HG02623 (cell line): ENCODE measurements around the gene SIPA1.
"Not testable (repeated sequence)": the region's sequence is repeated elsewhere in the genome, so short reads cannot be mapped to it uniquely, and the experiment has no call there.

ENCODE experiments used
- ATAC-seq: cut with Tn5 transposase; IDR thresholded peaks from one replicate; pipeline ENCODE4 v1.9.1; 2021; ENCODE audit warnings: moderate library complexity; ENCODE audit not compliant: unreplicated experiment

Gene SIPA1

GRCh38 chr11:65658174-65659021, 20.5 kb downstream of the SIPA1 start:
- no peak for ATAC-seq

GRCh38 chr11:65660038-65660437, 22.1 kb downstream of the SIPA1 start:
- ATAC-seq = no peak

DNA sequence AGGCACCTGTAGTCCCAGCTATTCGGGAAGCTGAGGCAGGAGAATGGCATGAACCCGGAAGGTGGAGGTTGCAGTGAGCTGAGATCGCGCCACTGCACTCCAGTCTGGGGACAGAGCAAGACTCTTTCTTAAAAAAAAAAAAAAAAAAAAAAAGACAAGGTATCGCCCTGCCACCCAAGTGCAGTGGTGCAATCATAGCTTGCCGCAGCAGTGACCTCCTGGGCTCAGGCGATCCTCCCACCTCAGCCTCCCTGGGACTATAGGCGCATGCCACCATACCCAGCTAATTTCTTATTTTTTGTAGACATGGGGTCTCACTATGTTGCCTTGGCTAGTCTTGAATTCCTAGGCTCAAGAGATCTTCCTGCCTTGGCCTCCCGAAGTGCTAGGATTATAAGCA, 23.0 kb downstream of the SIPA1 start:
- ATAC-seq = not testable (repeated sequence)

- ATAC-seq = no peak
Observed at GRCh38 chr11:65661599-65662246, 23.8 kb downstream of the SIPA1 start.

DNA sequence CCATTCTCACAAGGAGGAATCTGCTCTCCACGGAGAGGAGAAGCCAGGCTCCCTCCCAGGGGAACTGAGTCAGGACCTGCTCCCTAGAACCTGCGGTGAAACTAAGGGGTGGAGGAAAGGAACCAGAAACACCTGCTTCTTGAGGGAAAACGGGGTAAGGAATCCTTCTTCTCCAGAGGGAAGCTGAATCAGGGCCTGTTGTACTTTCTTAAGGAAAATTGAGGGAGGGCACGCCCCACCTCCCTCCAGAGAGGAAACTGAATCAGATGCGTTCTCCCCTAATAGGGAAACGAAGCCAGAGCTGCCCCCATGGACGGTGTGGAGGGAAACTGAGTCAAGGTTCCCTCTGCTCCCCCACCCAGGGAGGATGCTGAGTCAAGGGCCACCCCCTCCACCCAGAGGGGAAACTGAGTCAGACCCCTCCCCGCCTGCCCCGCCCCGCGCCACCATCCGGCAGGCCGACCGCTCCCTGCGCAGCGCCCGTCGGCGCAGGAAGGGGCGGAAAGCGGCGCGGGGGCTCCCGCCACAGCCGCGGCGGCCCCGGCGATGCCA, 24.4 kb downstream of the SIPA1 start:
- peak; percentile 22 for ATAC-seq

DNA sequence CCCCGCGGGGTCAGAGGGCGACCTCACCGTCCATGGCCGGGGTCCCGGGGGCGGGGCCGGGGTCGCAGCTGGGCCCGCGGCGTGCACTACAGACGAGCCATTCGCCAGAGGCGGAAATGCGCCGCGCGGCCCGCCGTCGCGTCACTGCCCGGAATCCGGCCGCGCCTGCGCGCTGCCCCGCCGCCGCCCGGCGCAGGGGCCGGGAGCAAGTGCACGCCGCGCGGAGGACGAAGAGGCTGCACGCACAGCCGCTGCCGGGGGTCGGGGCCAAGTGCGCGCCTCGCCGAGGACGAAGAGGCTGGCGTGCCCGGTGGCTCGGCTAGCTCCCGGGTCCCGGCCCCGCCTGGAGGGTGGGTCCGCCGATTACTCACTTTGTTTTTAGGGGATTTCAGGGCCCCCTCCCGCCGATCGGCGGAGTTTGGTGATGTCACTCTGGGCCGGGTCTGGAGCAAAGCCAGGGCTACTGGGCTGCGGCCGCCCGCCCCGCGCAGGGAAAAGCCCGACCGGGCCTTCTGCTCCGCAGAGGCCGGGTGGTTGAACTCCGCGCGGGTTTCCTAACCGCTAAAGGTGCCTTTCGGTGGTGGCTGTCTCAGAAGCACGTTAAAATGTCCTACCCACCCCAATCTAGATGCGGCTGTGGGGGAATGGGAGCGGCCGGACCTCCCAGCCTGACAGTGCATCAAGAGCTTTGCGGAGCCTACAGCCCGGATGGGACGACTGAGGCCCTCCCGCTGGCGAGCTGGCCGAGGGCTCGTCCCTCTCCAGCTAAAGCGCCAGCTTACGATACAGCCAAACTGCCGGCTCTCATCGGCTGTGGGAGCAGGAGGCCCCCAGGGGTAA, 25.1 kb downstream of the SIPA1 start, which contains the start of gene RELA:
Gene RELA, minus strand, starts transcription at position 118 of the 840 bp plus-strand sequence. Its CDS starts 84 bp downstream, at position 34.
- peak; percentile 70 for ATAC-seq

DNA sequence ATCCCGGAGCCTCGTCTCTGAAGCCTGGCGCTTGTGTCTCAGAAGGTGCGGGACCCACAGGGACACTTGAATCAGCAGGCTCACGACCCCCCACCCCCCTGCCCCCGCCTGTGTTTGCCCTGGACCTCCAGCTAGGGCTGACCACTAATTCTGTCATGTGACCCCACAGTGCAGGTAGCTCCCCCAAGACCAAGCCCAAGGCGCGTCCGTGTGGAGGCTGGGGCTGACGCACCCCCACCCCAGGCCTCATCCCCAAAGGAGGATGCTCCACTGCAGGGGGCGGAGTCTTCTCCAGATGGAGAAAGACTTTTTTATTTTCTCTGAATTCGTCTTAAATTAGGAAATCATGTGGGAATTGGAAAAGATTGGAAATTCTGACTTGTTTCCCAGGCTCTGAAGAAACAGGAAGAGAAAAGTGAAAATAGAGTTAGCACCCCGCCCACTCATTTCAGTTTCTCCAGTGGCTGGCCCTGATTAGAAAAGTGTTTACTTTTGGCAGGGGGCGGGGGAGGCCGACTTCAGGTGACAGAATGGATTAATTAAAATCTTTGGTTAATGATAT, 25.8 kb downstream of the SIPA1 start:
- ATAC-seq = no peak

GRCh38 chr11:65672180-65672860, 34.4 kb downstream of the SIPA1 start:
- ATAC-seq = no peak

GRCh38 chr11:65672982-65673381, 35.1 kb downstream of the SIPA1 start:
- no peak for ATAC-seq

GRCh38 chr11:65680192-65680743, 42.4 kb downstream of the SIPA1 start:
- ATAC-seq = no peak

GRCh38 chr11:65683480-65683879, 45.6 kb downstream of the SIPA1 start:
- not testable (repeated sequence) for ATAC-seq

GRCh38 chr11:65685981-65686380, 48.1 kb downstream of the SIPA1 start:
- no peak for ATAC-seq

DNA sequence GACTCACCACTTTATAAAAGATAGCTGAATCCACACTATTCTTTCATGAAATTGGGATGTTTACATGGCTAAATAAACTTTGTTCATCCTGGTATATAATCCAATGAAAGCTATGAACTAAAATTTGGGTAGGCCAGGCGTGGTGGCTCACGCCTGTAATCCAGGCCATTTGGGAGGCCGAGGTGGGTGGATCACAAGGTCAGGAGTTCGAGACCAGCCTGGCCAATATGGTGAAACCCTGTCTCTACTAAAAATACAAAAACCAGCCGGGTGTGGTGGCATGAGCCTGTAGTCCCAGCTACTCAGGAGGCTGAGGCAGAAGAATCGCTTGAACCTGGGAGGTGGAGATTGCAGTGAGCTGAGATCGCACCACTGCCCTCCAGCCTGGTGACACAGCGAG, 53.9 kb downstream of the SIPA1 start:
- not testable (repeated sequence) for ATAC-seq

DNA sequence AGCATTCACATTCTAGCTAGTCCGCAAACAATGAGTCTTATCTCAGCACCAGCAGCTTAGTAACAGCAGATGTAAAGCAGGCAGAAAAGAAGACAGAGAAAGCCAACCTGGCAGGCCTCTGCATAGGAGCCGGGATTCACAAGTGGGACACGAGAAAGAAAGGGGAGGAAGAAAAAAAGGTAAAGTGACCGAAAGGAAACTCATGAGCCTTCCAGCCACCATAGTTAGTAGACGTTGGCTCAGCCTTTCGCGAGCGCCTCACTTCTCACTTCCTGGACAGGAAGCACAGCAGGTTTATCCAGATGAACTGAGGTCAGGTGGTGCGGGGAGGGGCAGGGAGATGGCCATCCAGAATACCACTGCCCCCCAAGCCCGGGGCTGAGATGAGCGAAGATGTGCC, 54.5 kb downstream of the SIPA1 start:
- ATAC-seq = no peak

- no peak for ATAC-seq
Observed at GRCh38 chr11:65695459-65696241, 57.7 kb downstream of the SIPA1 start.

- no peak for ATAC-seq
Observed at GRCh38 chr11:65696802-65697552, 59.1 kb downstream of the SIPA1 start.

DNA sequence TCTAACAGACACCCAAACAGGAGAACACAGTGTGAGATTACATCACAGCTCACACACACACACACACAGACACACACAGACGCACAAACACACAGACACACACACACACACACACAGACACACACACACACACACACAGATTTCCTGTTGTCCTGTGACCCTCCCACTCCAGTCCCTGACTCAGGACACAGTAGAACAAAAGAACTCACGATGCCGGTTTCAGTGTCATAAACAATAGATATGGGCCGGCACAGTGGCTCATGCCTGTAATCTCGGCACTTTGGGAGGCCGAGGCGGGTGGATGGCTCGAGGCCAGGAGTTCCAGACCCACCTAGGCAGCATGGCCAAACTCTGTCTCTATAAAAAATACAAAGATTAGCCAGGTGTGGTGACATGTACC, 60.3 kb downstream of the SIPA1 start:
- no peak for ATAC-seq

DNA sequence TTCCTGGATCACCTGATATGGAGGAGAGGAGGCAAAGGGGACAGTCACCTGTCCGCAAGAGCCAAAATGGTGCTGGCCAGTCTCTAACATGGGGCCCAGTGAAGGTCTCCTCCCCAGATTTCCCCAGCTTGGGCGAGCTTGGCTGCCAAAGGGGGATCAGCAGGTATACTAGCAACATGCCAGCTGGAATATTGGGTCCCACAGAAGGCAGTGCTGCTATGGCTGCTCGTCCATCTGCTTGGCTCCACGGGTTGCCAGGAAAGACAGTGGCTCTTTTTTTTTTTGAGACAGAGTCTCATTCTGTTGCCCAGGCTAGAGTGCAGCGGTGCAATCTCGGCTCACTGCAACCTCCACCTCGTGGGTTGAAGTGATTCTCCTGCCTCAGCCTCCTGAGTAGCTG, 61.4 kb downstream of the SIPA1 start:
- ATAC-seq = no peak
